Activated CD4-positive, CD25-positive, alpha-beta regulatory T cell (primary cell): ENCODE results near the gene KHSRP.
"Not testable (repeated sequence)": the region's sequence is repeated elsewhere in the genome, so short reads cannot be mapped to it uniquely, and the experiment has no call there.

ENCODE experiments used
- DNase-seq, 4 experiments: peaks; one replicate each; lab custom pipeline; 2025; lab: John Stamatoyannopoulos, UW

KHSRP gene

GRCh38 chr19:6451583-6452222 lies 27.1 kb upstream of the KHSRP start:
- no peak for DNase-seq

GRCh38 chr19:6450166-6450565 lies 25.6 kb upstream of the KHSRP start:
- no peak for DNase-seq

- no peak for DNase-seq
Observed at GRCh38 chr19:6448045-6448444, 23.4 kb upstream of the KHSRP start.

- DNase-seq = no peak
Observed at GRCh38 chr19:6446452-6446851, 21.8 kb upstream of the KHSRP start.

GRCh38 chr19:6443986-6444385 lies 19.4 kb upstream of the KHSRP start:
- no peak for DNase-seq

- no peak for DNase-seq
Observed at GRCh38 chr19:6442087-6442688, 17.6 kb upstream of the KHSRP start.

GRCh38 chr19:6440905-6441304 lies 16.3 kb upstream of the KHSRP start:
- no peak for DNase-seq

- DNase-seq = no peak
Observed at GRCh38 chr19:6439743-6440142, 15.1 kb upstream of the KHSRP start.

GRCh38 chr19:6433663-6434062 lies 9.1 kb upstream of the KHSRP start, which contains the start of gene SLC25A41:
SLC25A41 (minus strand) TSS chr19:6433763; CDS start chr19:6433693, 70 bp downstream.
- no peak for DNase-seq

- DNase-seq = no peak
Observed at GRCh38 chr19:6433165-6433564, 8.6 kb upstream of the KHSRP start.

- DNase-seq = no peak
Observed at GRCh38 chr19:6431891-6432290, 7.3 kb upstream of the KHSRP start.

GRCh38 chr19:6429419-6430221 lies 5.0 kb upstream of the KHSRP start:
- no peak for DNase-seq

- DNase-seq = not testable (repeated sequence)
Observed at GRCh38 chr19:6428692-6429418, 4.2 kb upstream of the KHSRP start.

GRCh38 chr19:6427131-6427530 lies 2.5 kb upstream of the KHSRP start:
- DNase-seq = no peak

- no peak for DNase-seq
Observed at GRCh38 chr19:6425732-6426620, 1.4 kb upstream of the KHSRP start.

GRCh38 chr19:6424939-6425731 lies 524 bp upstream of the KHSRP start:
- peak; percentile 94 to 98 (median 98) for DNase-seq

- DNase-seq = no peak
Observed at GRCh38 chr19:6423499-6424194, 964 bp downstream of the KHSRP start.

- no peak for DNase-seq
Observed at GRCh38 chr19:6421075-6422014, 3.3 kb downstream of the KHSRP start.

GRCh38 chr19:6418562-6418932 lies 6.1 kb downstream of the KHSRP start:
- no peak for DNase-seq
